Fibroblast of the aortic adventitia (primary cell): ENCODE results near the gene UGT1A9. TPM values are rescaled to one million over a fixed set of nuclear protein-coding genes. Genes with fewer than 3 reads are reported as not detected.
"Not testable (repeated sequence)": the region's sequence is repeated elsewhere in the genome, so short reads cannot be mapped to it uniquely, and the experiment has no call there.

ENCODE experiments used
- DNase-seq: peaks from one replicate; pipeline ENCODE4 v3.0.0-alpha.2; 2010; ENCODE audit warnings: low read depth
- H3K4me3 ChIP-seq: 2 replicates; pipeline ENCODE4 v1.5.1; 2011; ENCODE audit warnings: low read depth, mild to moderate bottlenecking, control low read depth, low read length, moderate library complexity
- CTCF ChIP-seq: IDR thresholded peaks from 2 replicates; pipeline ENCODE4 v1.5.1; 2011; ENCODE audit warnings: mild to moderate bottlenecking, low read length, control low read depth, inconsistent platforms; ENCODE audit not compliant: insufficient read depth
- total RNA-seq: library from RNA; depleted of rRNA; stranded (reverse); fragments of >200 nt; gene quantifications from 2 replicates; pipeline ENCODE4 v1.2.3, GENCODE V29; 2012; ENCODE audit warnings: low replicate concordance

Gene UGT1A9
- total RNA-seq, 1 donor = not detected

- no peak within 1 kb of the TSS for H3K4me3 ChIP-seq
- DNase-seq = no peak
- TF ChIP-seq CTCF = no peak
Measured at GRCh38 chr2:233718552-233718951, 46.9 kb downstream of the UGT1A9 start, which contains the start of gene UGT1A4. TSS of gene UGT1A4 (plus strand) at chr2:233718736. CDS start at chr2:233718821, 85 bp downstream.

GRCh38 chr2:233728723-233729301 lies 57.1 kb downstream of the UGT1A9 start, which contains the start of gene UGT1A3:
TSS of gene UGT1A3 (plus strand) at chr2:233729042. CDS start at chr2:233729127, 85 bp downstream.
- no peak for TF ChIP-seq CTCF
- no peak for DNase-seq
- H3K4me3 ChIP-seq = no peak within 1 kb of the TSS

- not testable (repeated sequence) for DNase-seq, H3K4me3 ChIP-seq
Measured at GRCh38 chr2:233736868-233737653, 65.4 kb downstream of the UGT1A9 start.

- no peak for DNase-seq
- TF ChIP-seq CTCF = no peak
Measured at GRCh38 chr2:233740870-233741269, 69.2 kb downstream of the UGT1A9 start.

GRCh38 chr2:233743464-233744259 lies 72.0 kb downstream of the UGT1A9 start:
- TF ChIP-seq CTCF = no peak

More at GRCh38 chr2:233740870-233741269, 69.2 kb downstream of the UGT1A9 start:
- H3K4me3 ChIP-seq = no peak overlapping the region

GRCh38 chr2:233745073-233745755 lies 73.5 kb downstream of the UGT1A9 start:
- TF ChIP-seq CTCF = no peak
- no peak for DNase-seq

More at GRCh38 chr2:233743464-233744259, 72.0 kb downstream of the UGT1A9 start:
- DNase-seq = no peak
- H3K4me3 ChIP-seq = no peak overlapping the region

GRCh38 chr2:233745838-233746237 lies 74.1 kb downstream of the UGT1A9 start:
- H3K4me3 ChIP-seq, DNase-seq: not testable (repeated sequence)

More at GRCh38 chr2:233745073-233745755, 73.5 kb downstream of the UGT1A9 start:
- no peak overlapping the region for H3K4me3 ChIP-seq
